GM21723 (cell line): ENCODE measurements around the gene EGFR.
"Not testable (repeated sequence)": the region's sequence is repeated elsewhere in the genome, so short reads cannot be mapped to it uniquely, and the experiment has no call there.

Experiments
- ATAC-seq: cut with Tn5 transposase; IDR thresholded peaks from one replicate; pipeline ENCODE4 v1.9.1; 2021; ENCODE audit warnings: mild to moderate bottlenecking, moderate library complexity; ENCODE audit not compliant: unreplicated experiment

Gene EGFR

DNA sequence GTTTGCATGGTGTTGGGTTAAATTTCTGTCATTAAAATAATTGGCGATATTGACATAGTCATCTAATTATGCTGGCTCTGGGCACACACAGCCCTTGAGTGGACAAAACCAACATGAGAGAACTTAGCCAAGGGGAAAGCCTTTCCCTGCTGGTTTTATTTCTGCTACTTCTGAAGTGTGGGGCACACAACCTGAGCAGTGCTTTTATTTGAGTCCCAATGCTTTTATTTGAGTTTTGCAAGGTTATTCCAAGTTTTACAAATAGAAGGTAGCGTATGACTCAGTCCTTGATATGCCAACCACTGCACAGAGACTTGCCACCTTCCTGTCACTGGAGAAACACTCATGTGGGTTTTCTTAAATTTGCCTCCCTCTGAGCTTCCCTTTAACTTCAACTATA lies 145.7 kb downstream of the EGFR start:
- ATAC-seq = no peak

DNA sequence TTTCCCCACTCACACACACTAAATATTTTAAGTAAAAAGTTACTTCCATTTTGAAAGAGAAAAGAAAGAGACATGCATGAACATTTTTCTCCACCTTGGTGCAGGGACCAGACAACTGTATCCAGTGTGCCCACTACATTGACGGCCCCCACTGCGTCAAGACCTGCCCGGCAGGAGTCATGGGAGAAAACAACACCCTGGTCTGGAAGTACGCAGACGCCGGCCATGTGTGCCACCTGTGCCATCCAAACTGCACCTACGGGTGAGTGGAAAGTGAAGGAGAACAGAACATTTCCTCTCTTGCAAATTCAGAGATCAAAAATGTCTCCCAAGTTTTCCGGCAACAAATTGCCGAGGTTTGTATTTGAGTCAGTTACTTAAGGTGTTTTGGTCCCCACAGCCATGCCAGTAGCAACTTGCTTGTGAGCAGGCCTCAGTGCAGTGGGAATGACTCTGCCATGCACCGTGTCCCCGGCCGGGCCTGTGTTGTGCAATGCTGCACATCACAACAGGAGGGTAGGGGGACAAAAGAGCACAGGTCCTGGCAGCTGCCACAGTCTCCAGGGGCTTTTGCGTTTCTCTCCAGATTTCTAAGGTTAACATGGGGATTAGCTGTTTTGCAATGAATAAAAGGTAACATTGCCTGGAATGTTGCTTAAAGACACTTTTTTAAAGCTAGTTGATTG lies 146.5 kb downstream of the EGFR start:
- no peak for ATAC-seq

DNA sequence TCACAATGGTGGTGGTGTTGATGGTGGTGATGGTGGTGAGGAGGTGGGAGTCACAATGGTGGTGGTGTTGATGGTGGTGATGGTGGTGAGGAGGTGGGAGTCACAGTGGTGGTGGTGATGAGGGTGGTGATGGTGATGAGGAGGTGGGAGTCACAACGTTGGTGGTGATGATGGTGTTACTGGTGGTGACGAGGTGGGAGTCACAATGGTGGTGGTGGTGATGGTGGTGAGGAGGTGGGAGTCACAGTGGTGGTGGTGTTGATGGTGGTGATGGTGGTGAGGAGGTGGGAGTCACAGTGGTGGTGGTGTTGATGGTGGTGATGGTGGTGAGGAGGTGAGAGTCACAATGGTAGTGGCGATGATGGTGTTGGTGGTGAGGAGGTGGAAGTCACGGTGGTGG lies 148.5 kb downstream of the EGFR start:
- not testable (repeated sequence) for ATAC-seq

DNA sequence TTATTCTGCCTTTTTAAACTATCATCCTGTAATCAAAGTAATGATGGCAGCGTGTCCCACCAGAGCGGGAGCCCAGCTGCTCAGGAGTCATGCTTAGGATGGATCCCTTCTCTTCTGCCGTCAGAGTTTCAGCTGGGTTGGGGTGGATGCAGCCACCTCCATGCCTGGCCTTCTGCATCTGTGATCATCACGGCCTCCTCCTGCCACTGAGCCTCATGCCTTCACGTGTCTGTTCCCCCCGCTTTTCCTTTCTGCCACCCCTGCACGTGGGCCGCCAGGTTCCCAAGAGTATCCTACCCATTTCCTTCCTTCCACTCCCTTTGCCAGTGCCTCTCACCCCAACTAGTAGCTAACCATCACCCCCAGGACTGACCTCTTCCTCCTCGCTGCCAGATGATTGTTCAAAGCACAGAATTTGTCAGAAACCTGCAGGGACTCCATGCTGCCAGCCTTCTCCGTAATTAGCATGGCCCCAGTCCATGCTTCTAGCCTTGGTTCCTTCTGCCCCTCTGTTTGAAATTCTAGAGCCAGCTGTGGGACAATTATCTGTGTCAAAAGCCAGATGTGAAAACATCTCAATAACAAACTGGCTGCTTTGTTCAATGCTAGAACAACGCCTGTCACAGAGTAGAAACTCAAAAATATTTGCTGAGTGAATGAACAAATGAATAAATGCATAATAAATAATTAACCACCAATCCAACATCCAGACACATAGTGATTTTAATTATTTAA lies 151.7 kb downstream of the EGFR start:
- no peak for ATAC-seq

DNA sequence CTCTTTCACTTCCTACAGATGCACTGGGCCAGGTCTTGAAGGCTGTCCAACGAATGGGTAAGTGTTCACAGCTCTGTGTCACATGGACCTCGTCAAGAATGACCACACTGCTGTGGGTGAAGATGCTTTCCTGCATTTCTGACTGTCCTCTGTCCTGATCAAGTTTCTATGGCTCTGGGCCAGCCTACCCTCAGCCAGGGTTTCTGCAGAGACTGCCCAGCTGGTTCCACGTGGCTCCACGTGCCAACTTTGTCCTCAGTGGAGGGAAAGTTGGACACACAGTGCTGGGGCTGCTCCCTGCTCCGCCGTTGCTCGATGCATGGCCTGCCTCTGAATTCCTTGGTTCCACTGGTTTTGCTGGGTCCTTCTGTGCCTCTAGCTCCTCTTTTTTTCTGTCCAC lies 152.3 kb downstream of the EGFR start:
- ATAC-seq = no peak

DNA sequence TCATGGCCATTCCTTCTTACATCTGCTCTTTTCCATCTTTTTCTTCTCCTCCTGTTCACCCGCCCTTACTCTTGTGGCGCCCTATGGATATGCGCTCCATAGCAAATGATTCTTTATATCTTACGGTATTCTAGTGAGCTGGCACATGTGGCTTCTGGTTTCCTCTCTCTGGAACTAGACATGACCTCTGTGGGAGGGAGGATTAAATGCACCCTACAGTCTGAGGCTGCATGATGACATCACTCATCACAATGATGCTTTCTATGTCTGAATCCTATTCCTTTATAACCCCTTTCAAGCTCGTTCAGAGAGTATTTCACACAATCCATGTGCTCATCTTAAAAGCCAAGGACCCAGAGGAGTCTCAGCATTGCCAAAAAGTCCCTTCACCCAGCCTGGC lies 153.3 kb downstream of the EGFR start:
- no peak for ATAC-seq

DNA sequence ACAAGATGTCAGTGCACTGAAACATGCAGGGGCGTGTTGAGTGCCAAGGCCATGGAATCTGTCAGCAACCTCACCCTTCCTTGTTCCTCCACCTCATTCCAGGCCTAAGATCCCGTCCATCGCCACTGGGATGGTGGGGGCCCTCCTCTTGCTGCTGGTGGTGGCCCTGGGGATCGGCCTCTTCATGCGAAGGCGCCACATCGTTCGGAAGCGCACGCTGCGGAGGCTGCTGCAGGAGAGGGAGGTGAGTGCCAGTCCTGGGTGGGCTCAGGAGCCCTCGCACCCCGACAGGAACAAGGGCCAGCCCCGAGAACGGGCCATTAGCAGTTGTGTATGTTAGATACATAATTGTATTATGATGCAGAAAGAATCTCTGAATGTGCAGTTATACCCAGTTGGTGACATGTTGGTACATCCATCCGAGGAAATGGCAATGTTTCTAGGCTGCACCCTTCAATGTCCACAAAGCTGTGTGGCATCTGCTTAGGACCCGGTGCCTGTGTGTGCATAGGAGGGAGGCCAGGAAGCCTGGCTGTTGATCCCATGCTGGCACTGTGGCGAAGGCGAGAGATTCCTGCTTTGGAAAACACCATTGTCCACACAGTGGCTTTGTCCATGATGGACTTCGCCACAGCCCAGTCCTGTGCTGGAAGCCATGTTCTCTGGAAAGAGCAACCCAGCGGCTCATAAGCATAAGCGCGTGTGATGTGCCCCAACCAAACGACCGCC lies 154.2 kb downstream of the EGFR start:
- ATAC-seq = no peak

DNA sequence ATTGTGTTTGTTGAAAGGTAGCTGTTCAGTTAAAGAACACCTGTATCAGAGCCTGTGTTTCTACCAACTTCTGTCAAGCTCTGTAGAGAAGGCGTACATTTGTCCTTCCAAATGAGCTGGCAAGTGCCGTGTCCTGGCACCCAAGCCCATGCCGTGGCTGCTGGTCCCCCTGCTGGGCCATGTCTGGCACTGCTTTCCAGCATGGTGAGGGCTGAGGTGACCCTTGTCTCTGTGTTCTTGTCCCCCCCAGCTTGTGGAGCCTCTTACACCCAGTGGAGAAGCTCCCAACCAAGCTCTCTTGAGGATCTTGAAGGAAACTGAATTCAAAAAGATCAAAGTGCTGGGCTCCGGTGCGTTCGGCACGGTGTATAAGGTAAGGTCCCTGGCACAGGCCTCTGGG lies 154.9 kb downstream of the EGFR start:
- no peak for ATAC-seq

DNA sequence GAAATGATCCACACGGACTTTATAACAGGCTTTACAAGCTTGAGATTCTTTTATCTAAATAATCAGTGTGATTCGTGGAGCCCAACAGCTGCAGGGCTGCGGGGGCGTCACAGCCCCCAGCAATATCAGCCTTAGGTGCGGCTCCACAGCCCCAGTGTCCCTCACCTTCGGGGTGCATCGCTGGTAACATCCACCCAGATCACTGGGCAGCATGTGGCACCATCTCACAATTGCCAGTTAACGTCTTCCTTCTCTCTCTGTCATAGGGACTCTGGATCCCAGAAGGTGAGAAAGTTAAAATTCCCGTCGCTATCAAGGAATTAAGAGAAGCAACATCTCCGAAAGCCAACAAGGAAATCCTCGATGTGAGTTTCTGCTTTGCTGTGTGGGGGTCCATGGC lies 155.6 kb downstream of the EGFR start:
- no peak for ATAC-seq

DNA sequence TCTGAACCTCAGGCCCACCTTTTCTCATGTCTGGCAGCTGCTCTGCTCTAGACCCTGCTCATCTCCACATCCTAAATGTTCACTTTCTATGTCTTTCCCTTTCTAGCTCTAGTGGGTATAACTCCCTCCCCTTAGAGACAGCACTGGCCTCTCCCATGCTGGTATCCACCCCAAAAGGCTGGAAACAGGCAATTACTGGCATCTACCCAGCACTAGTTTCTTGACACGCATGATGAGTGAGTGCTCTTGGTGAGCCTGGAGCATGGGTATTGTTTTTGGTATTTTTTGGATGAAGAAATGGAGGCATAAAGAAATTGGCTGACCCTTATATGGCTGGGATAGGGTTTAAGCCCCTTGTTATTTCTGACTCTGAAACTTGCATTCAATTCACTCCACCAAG lies 156.0 kb downstream of the EGFR start:
- ATAC-seq = no peak

DNA sequence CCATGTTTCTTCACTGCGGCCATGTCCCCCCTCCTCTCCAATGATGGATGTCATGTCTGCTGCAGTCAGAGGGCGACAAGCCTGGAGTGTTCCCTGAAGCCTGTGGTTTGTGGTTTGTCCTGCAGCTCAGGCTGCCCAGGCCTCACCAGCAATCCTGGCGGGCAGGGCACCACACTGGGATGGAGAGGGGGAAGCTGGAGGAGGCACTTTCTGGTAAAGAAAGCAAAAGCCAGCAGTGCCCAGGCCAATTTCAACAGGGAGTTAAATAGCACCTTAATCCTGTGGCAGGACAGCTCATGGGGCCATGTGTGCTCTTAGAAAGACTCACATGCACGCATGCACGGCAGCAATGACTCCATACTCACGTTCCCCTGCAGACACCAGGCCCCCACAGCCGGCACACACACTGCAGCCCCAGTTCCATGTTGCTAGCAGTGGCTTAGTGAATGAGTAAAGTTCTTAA lies 158.3 kb downstream of the EGFR start:
- ATAC-seq = no peak

DNA sequence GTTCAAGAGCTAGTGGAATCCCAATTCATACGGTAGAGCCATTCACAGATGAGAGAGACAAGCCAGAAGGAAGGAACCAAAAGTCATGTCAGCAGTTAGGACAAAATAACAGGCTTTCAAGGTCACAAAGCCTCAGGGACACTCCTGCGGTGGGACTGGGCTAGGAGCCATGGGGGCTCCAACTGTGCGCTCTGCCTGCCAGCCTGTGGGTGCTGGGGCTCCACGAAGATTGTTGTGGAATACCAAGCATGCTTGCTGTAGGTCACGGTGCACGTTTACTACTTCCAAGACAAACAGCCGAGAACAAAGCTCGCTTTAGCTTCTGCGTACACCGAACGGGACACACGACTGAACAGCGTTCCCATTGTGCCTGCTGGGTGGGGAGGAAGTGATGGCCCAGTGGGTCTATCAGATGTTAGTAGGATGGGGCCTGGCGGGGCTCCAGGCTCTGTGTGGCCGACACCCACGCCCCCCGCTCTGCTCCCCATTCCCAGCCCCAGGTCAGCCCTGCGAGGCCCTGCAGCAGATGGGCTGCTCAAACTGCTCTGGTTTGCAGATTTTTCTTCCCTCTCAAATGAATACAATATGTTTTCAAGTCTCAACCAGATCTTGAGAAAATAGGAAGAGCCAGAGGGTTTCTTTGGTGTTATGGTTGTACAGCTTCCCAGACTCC lies 158.9 kb downstream of the EGFR start:
- no peak for ATAC-seq

DNA sequence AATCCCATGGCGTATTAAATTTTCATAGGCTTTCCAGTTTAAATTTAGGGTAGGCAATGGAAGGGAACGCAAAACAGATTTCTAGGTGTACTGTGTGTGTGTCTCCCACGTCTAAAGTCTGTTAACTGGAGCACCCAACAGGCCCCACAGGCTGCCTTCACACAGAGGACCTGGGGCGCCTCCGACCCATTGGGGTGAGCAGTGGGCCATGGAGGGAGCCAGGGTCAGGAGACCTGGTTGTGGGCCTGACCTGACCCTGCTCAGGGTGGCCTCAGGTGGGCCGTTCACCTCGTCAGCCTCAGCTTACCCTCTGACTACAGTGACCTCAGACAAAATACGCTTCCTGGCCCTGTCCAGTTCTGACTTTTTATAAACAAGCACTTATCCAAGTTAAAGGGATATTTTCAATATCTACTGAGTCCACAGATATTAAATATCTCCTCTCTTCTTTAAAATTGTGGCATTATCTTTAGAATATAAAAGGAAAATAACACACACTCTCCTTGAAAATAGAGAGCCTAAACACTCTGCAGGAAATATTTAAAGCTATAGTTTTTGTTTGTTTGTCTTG lies 159.6 kb downstream of the EGFR start:
- no peak for ATAC-seq

DNA sequence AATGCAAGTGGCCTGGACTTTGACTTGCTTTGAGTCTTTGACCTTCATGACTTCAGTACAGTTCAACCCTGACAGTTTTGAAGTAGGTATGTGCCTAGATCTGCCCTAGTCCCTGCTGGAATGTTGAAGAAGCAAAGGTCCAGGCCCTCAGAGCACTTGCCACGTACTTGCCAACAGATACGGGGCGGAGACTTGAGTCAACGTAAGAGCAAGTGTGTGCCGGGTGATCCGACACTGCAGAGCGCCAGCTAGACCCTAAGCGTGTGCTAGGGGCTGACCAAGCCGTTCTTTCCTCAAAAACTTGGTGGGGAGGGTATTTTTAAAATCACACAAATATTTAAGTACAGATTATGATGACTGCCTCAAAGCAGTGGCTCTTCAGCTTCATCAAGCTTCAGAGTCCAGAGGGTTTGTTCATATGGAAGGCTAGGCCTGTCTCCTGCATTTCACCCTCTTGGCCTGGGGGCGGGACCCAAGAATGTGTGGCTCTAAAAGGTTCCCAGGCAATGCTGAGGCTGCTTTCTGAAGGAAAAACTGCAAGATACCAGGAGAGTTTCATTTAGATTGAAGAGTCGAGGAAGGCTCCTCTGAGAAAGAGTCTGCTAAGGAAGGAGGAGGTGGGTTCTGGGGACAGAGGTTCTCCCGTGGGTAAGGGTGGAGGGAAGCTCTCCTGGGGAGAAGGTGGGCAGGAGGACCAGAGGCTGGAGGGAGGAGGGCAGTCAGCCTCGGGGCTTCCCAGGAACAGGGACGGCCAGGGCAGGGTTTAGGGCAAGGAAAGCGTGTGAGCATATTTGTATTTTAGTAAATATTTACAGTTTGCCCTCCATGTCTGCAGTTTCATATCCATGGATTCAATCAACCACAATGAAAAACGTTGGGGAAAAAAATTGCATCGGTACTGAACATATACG lies 160.3 kb downstream of the EGFR start:
- ATAC-seq = no peak

DNA sequence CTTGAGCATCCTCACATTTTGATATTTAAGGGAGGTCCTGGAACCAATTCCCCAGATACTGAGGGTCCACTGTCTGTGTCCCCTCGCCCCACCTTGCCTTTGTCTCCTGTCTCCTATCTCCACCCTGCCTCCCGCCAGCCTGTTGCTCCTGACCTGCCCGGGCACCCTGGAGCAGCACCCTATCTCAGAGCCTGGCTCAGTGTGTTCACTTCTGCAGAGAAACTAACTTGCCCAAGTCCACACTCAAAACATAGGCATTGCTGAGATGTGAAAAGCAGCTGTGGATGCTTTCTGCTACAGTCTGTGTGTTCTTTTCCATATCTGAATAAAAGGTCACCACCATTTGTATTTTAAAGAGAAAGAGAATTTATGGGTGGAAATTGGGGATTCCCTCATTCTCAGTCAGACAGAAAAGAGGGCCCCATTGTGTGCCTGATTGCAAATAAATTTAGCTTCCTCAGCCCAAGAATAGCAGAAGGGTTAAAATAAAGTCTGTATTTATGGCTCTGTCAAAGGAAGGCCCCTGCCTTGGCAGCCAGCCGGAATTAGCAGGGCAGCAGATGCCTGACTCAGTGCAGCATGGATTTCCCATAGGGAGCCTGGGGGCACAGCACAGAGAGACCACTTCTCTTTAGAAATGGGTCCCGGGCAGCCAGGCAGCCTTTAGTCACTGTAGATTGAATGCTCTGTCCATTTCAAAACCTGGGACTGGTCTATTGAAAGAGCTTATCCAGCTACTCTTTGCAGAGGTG lies 161.3 kb downstream of the EGFR start:
- ATAC-seq = no peak

DNA sequence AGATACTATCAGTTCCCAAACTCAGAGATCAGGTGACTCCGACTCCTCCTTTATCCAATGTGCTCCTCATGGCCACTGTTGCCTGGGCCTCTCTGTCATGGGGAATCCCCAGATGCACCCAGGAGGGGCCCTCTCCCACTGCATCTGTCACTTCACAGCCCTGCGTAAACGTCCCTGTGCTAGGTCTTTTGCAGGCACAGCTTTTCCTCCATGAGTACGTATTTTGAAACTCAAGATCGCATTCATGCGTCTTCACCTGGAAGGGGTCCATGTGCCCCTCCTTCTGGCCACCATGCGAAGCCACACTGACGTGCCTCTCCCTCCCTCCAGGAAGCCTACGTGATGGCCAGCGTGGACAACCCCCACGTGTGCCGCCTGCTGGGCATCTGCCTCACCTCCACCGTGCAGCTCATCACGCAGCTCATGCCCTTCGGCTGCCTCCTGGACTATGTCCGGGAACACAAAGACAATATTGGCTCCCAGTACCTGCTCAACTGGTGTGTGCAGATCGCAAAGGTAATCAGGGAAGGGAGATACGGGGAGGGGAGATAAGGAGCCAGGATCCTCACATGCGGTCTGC lies 162.2 kb downstream of the EGFR start:
- ATAC-seq = no peak

DNA sequence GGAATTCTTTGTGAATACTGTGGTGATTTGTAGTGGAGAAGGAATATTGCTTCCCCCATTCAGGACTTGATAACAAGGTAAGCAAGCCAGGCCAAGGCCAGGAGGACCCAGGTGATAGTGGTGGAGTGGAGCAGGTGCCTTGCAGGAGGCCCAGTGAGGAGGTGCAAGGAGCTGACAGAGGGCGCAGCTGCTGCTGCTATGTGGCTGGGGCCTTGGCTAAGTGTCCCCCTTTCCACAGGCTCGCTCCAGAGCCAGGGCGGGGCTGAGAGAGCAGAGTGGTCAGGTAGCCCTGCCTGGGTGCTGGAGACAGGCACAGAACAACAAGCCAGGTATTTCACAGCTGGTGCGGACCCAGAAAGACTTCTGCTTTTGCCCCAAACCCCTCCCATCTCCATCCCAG lies 162.9 kb downstream of the EGFR start:
- ATAC-seq = no peak

DNA sequence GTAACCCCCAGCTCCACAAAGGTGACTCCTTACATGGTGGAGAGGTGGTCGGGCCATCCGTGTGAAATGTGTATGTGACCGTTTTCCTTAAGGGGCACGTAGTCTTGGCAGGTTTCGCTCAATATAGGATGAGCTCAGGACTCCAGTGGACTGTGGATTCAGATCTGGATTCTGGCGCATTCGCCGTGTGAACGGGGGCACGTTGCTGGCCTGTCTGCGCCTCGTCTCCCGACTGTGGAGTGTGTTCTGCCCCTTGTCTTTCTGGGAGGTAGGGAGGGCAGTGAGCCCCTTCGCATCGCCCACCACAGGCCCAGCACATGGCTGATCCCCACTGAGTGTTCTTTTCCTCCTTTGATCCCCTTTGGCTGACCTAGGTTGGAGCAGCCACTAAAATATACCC lies 165.1 kb downstream of the EGFR start:
- ATAC-seq = no peak

DNA sequence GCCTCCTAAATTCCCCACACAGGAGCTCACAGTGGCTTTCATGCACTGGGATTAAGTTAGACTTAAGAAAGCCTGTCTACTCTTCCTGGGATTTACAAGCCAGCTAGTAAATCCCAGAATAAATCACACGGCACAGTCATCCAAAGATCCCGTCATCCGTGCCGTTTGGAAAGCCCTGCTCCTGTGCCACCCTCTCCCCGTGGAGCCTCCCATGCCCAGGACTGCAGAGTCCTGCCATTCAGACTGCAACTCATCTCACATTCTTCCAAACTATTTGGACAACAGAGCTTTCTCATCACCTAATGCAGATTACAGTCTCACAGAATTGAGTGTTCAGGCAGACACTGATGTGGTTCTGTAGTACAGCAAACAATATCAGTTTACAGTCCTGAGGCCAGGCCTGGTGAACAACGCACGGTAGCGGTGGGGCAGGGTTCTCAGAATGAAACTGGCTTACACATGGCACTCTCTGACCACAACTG lies 166.5 kb downstream of the EGFR start:
- ATAC-seq = no peak
